Activated naive CD8-positive, alpha-beta T cell (primary cell): ENCODE measurements around the gene PAM16.

Source experiments
- H3K27ac Mint-ChIP-seq: one replicate; pipeline ENCODE4 v1.8.0; 2021; ENCODE audit warnings: mixed read lengths
- H3K27me3 Mint-ChIP-seq: one replicate; pipeline ENCODE4 v1.8.0; 2021; ENCODE audit warnings: mixed read lengths
- H3K36me3 Mint-ChIP-seq: one replicate; pipeline ENCODE4 v1.8.0; 2021; ENCODE audit warnings: mixed read lengths
- H3K4me1 Mint-ChIP-seq: one replicate; pipeline ENCODE4 v1.8.0; 2021; ENCODE audit warnings: low read depth, mixed read lengths
- H3K4me3 Mint-ChIP-seq: one replicate; pipeline ENCODE4 v1.8.0; 2021; ENCODE audit warnings: mild to moderate bottlenecking, mixed read lengths
- H3K9me3 Mint-ChIP-seq: one replicate; pipeline ENCODE4 v1.8.0; 2021; ENCODE audit warnings: low read depth, mixed read lengths

Gene PAM16

GRCh38 chr16:4303973-4304372 lies 47.1 kb downstream of the PAM16 start:
- Mint-ChIP-seq H3K9me3 (no peaks in the 10 kb centered on the region), H3K4me1 (peaks cover 29% of the 10 kb centered on the region), H3K4me3 (no peak overlapping the region), H3K27ac (peak overlapping the region; percentile 34), H3K36me3 (peaks cover 2% of the 10 kb centered on the region), H3K27me3 (no peaks in the 10 kb centered on the region)

GRCh38 chr16:4301968-4302367 lies 49.2 kb downstream of the PAM16 start:
- Mint-ChIP-seq H3K9me3 (no peaks in the 10 kb centered on the region), H3K36me3 (no peaks in the 10 kb centered on the region), H3K4me3 (no peak overlapping the region), H3K4me1 (peaks cover 21% of the 10 kb centered on the region), H3K27ac (no peak overlapping the region), H3K27me3 (no peaks in the 10 kb centered on the region)

DNA sequence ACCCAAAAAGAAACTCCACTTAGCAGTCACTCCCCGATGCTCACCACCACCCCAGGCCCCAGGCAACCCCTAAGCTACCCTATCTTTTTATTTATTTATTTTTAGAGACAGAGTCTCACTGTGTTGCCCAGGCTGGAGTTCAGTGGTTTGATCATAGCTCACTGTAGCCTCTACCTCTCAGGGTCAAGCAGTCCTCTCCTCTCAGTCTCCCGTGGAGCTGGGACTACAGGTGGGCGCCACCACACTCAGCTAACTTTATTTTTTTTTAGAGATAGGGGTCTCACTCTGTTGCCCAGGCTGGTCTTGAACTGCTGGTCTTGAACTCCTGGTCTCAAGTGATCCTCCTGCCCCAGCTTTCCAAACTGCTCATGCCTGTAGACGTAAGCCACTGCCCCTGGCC lies 49.9 kb downstream of the PAM16 start:
- Mint-ChIP-seq H3K4me1 (peaks cover 13% of the 10 kb centered on the region), H3K27ac (no peak overlapping the region), H3K27me3 (no peaks in the 10 kb centered on the region), H3K9me3 (no peaks in the 10 kb centered on the region), H3K4me3 (no peak overlapping the region), H3K36me3 (no peaks in the 10 kb centered on the region)

- H3K4me1 Mint-ChIP-seq, result peaks cover 4% of the 10 kb centered on the region
- H3K36me3 Mint-ChIP-seq, result no peaks in the 10 kb centered on the region
- no peak overlapping the region for H3K4me3 Mint-ChIP-seq
- H3K9me3 Mint-ChIP-seq, result no peaks in the 10 kb centered on the region
- H3K27ac Mint-ChIP-seq, result no peak overlapping the region
- H3K27me3 Mint-ChIP-seq, result no peaks in the 10 kb centered on the region
Measured at GRCh38 chr16:4298761-4299522, 52.2 kb downstream of the PAM16 start.

- H3K27ac Mint-ChIP-seq, result no peak overlapping the region
- no peaks in the 10 kb centered on the region for H3K9me3 Mint-ChIP-seq
- no peaks in the 10 kb centered on the region for H3K36me3 Mint-ChIP-seq
- no peaks in the 10 kb centered on the region for H3K27me3 Mint-ChIP-seq
- H3K4me3 Mint-ChIP-seq, result no peak overlapping the region
- peaks cover 6% of the 10 kb centered on the region for H3K4me1 Mint-ChIP-seq
Measured at GRCh38 chr16:4297480-4297879, 53.6 kb downstream of the PAM16 start.

DNA sequence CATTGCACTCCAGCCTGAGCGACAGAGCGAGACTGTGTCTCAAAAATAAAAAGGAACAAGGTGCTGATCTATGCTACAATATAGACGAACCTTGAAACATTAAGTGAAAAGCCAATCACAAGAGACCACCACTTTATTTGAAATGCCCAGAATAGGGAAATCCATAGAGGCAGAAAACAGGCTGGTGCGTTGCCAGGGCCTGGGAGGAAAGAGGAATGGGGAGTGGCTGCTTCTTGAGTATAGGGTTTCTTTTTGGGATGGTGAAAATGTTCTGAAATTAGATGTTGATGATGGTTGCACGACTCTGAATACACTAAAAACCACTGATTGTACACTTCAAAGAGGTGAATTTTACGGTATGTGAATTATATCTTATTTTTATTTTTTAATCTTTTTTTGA lies 55.5 kb downstream of the PAM16 start:
- Mint-ChIP-seq H3K27me3 (no peaks in the 10 kb centered on the region), H3K9me3 (no peaks in the 10 kb centered on the region), H3K36me3 (no peaks in the 10 kb centered on the region), H3K27ac (no peak overlapping the region), H3K4me3 (no peak overlapping the region), H3K4me1 (peaks cover 6% of the 10 kb centered on the region)

- H3K9me3 Mint-ChIP-seq, result no peaks in the 10 kb centered on the region
- H3K36me3 Mint-ChIP-seq, result no peaks in the 10 kb centered on the region
- H3K27me3 Mint-ChIP-seq, result no peaks in the 10 kb centered on the region
- peaks cover 3% of the 10 kb centered on the region for H3K4me1 Mint-ChIP-seq
- no peak overlapping the region for H3K27ac Mint-ChIP-seq
- no peak overlapping the region for H3K4me3 Mint-ChIP-seq
Measured at GRCh38 chr16:4293822-4294457, 57.2 kb downstream of the PAM16 start.

DNA sequence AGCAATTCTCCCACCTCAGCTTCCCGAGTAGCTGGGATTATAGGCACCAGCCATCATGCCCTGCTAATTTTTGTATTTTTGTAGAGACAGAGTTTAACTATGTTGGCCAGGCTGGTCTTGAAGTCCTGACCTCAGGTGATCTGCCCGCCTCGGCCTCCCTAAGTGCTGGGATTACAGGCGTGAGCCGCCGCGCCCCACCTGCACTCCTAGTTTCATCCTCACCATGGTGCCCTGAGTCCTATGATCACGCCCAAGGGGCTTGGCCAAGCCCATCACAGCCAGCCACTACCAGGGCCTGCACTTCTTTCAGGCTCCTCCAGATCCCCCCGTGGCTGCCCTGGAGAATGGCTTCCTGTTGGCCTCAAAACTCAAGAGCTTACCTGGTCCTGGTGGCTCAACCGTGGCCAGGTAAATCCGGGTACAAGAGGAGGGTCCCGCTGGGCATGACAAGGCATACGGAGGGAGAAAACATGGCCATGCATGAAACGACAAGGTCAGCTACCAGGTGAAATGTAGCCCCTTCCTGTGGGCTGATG lies 57.9 kb downstream of the PAM16 start:
- Mint-ChIP-seq H3K9me3 (no peaks in the 10 kb centered on the region), H3K27ac (no peak overlapping the region), H3K36me3 (no peaks in the 10 kb centered on the region), H3K27me3 (no peaks in the 10 kb centered on the region), H3K4me3 (no peak overlapping the region), H3K4me1 (peaks cover 7% of the 10 kb centered on the region)

DNA sequence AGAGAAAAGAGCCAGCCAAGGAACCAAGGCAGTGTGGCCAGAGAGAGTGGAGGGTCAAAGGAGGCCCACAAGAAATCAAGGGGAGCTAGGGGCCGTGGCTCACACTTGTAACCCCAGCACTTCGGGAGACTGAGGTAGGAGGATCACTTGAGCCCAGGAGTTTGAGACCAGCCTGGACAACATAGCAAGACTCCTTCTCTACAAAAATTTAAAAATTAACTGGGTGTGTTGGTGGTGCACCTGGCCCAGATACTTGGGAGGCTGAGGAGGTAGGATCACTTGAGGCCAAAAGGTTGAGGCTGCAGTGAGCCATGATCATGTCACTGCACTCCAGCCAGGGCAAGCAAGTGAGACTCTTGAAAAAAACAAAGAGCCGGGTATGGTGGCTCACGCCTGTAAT lies 59.4 kb downstream of the PAM16 start:
- no peaks in the 10 kb centered on the region for H3K9me3 Mint-ChIP-seq
- no peak overlapping the region for H3K4me3 Mint-ChIP-seq
- H3K4me1 Mint-ChIP-seq, result peaks cover 13% of the 10 kb centered on the region
- no peaks in the 10 kb centered on the region for H3K36me3 Mint-ChIP-seq
- H3K27ac Mint-ChIP-seq, result no peak overlapping the region
- H3K27me3 Mint-ChIP-seq, result no peaks in the 10 kb centered on the region
